Ishikawa (cell line): ENCODE data around the gene PCP4L1.

Experiments
- CEBPB ChIP-seq: IDR thresholded peaks from 2 replicates; pipeline ENCODE4 v1.6.1; 2012
- EGR1 ChIP-seq: IDR thresholded peaks from 2 replicates; pipeline ENCODE4 v1.6.1; 2012
- EP300 ChIP-seq: IDR thresholded peaks from 2 replicates; pipeline ENCODE4 v1.6.1; 2012; ENCODE audit warnings: borderline replicate concordance
- FOXM1 ChIP-seq: IDR thresholded peaks from 2 replicates; pipeline ENCODE4 v1.6.1; 2012; ENCODE audit warnings: low read depth, borderline replicate concordance
- MAX ChIP-seq: IDR thresholded peaks from 2 replicates; pipeline ENCODE4 v1.6.1; 2012
- NFIC ChIP-seq: IDR thresholded peaks from 2 replicates; pipeline ENCODE4 v1.6.1; 2012
- RAD21 ChIP-seq: IDR thresholded peaks from 2 replicates; pipeline ENCODE4 v1.6.1; 2012; ENCODE audit warnings: low read depth
- REST ChIP-seq: IDR thresholded peaks from 2 replicates; pipeline ENCODE4 v1.6.1; 2012; ENCODE audit warnings: low read depth, mild to moderate bottlenecking
- TAF1 ChIP-seq: IDR thresholded peaks from 2 replicates; pipeline ENCODE4 v1.6.1; 2012; ENCODE audit warnings: low read depth, mild to moderate bottlenecking
- TCF12 ChIP-seq: IDR thresholded peaks from 2 replicates; pipeline ENCODE4 v1.6.1; 2012; ENCODE audit warnings: low read depth
- TEAD4 ChIP-seq: IDR thresholded peaks from 2 replicates; pipeline ENCODE4 v1.6.1; 2012
- USF1 ChIP-seq: IDR thresholded peaks from 2 replicates; pipeline ENCODE4 v1.6.1; 2012

- TF ChIP-seq TEAD4 (no peak), REST (no peak), MAX (no peak), RAD21 (no peak), EGR1 (no peak), FOXM1 (no peak), CEBPB (no peak), USF1 (no peak), EP300 (no peak), TCF12 (no peak), NFIC (no peak), TAF1 (no peak)
Observed at GRCh38 chr1:161285113-161285512, 26.6 kb downstream of the PCP4L1 start.
